CD14-positive monocyte (primary cell): ENCODE results near the gene DBNDD2. TPM values are rescaled to one million over a fixed set of nuclear protein-coding genes. Genes with fewer than 3 reads are reported as not detected.

ENCODE experiments used
- DNase-seq, 3 donors: peaks; one replicate each; pipeline ENCODE4 v3.0.0-alpha.2; 2011 to 2022
- H2AFZ ChIP-seq: 2 replicates; pipeline ENCODE4 v1.6.0; 2012; ENCODE audit warnings: mild to moderate bottlenecking, low read depth, low read length, inconsistent platforms; ENCODE audit not compliant: insufficient read depth, poor library complexity, severe bottlenecking
- H3K27ac ChIP-seq, 2 donors: 1 replicate in 1 of 2; 2 replicates in 1 of 2; pipeline ENCODE4 v1.5.1; 2012 to 2013; ENCODE audit warnings: low read length in 2 of 2, control low read depth in 1 of 2, inconsistent platforms in 1 of 2, low read depth in 1 of 2, mild to moderate bottlenecking in 1 of 2
- H3K27me3 ChIP-seq, 2 donors: one replicate each; pipeline versions ENCODE4 v1.6.0 to v1.6.1; 2011 to 2013; ENCODE audit warnings: low read length in 2 of 2; ENCODE audit not compliant: control insufficient read depth in 2 of 2, insufficient read depth in 2 of 2
- H3K36me3 ChIP-seq, 2 donors: replicated peaks in 1 of 2; 1 replicate in 1 of 2; 2 replicates in 1 of 2; pipeline versions ENCODE4 v1.5.1 to v1.6.1; 2012 to 2013; ENCODE audit warnings: low read length in 2 of 2, control low read depth in 1 of 2, inconsistent platforms in 1 of 2, mild to moderate bottlenecking in 1 of 2; ENCODE audit not compliant: insufficient read depth in 2 of 2, control insufficient read depth in 1 of 2
- H3K4me1 ChIP-seq, 2 donors: 1 replicate in 1 of 2; 2 replicates in 1 of 2; pipeline versions ENCODE4 v1.5.1 to v1.6.1; 2012 to 2013; ENCODE audit warnings: low read length in 2 of 2, control low read depth in 1 of 2, inconsistent platforms in 1 of 2, mild to moderate bottlenecking in 1 of 2, moderate library complexity in 1 of 2; ENCODE audit not compliant: insufficient read depth in 2 of 2, control insufficient read depth in 1 of 2
- H3K4me2 ChIP-seq: replicated peaks from 2 replicates; pipeline ENCODE3; 2012; ENCODE audit warnings: low read length, moderate library complexity, mild to moderate bottlenecking; ENCODE audit not compliant: poor library complexity, severe bottlenecking; ENCODE audit errors: extremely low read depth
- H3K4me3 ChIP-seq, 3 experiments: fragments of 200-600 bp in 1 of 3; sonication (generic) in 1 of 3; replicated peaks in 1 of 3; 1 replicate in 2 of 3; 2 replicates in 1 of 3; pipeline ENCODE4 v1.5.1; 2011 to 2013; ENCODE audit warnings: low read length in 3 of 3, mild to moderate bottlenecking in 3 of 3, control low read depth in 2 of 3, low read depth in 2 of 3, inconsistent platforms in 1 of 3, moderate library complexity in 1 of 3
- H3K79me2 ChIP-seq: 2 replicates; pipeline ENCODE4 v1.6.0; 2012; ENCODE audit warnings: mild to moderate bottlenecking, control low read depth, inconsistent platforms, low read length, moderate library complexity; ENCODE audit not compliant: insufficient read depth
- H3K9ac ChIP-seq: 2 replicates; pipeline ENCODE4 v1.6.0; 2017; ENCODE audit warnings: low read length, mild to moderate bottlenecking; ENCODE audit not compliant: insufficient read depth, poor library complexity, severe bottlenecking
- H3K9me3 ChIP-seq, 2 donors: replicated peaks in 1 of 2; 1 replicate in 1 of 2; 2 replicates in 1 of 2; pipeline versions ENCODE4 v1.5.1 to v1.6.1; 2012 to 2013; ENCODE audit warnings: low read length in 2 of 2, control low read depth in 1 of 2; ENCODE audit not compliant: control insufficient read depth in 1 of 2, insufficient read depth in 1 of 2
- H4K20me1 ChIP-seq: 2 replicates; pipeline ENCODE4 v1.6.0; 2012; ENCODE audit warnings: mild to moderate bottlenecking, low read length, control low read depth, moderate library complexity; ENCODE audit not compliant: insufficient read depth
- H3K27ac Mint-ChIP-seq, 7 donors: one replicate each; pipeline ENCODE4 v1.8.0; 2020; ENCODE audit warnings: mild to moderate bottlenecking in 7 of 7, mixed read lengths in 7 of 7, moderate library complexity in 6 of 7, inconsistent platforms in 2 of 7
- H3K27me3 Mint-ChIP-seq, 3 donors: one replicate each; pipeline ENCODE4 v1.8.0; 2021 to 2022; ENCODE audit warnings: low read depth in 3 of 3, mild to moderate bottlenecking in 3 of 3, mixed read lengths in 3 of 3, moderate library complexity in 3 of 3, inconsistent platforms in 1 of 3
- H3K36me3 Mint-ChIP-seq, 2 donors: one replicate each; pipeline ENCODE4 v1.8.0; 2020; ENCODE audit warnings: mixed read lengths in 2 of 2, inconsistent platforms in 1 of 2, mild to moderate bottlenecking in 1 of 2
- H3K4me1 Mint-ChIP-seq: one replicate; pipeline ENCODE4 v1.8.0; 2020; ENCODE audit warnings: mild to moderate bottlenecking, mixed read lengths
- H3K4me3 Mint-ChIP-seq, 2 donors: one replicate each; pipeline ENCODE4 v1.8.0; 2020; ENCODE audit warnings: mild to moderate bottlenecking in 2 of 2, mixed read lengths in 2 of 2, moderate library complexity in 1 of 2
- H3K9me3 Mint-ChIP-seq, 7 donors: one replicate each; pipeline ENCODE4 v1.8.0; 2020 to 2022; ENCODE audit warnings: mixed read lengths in 7 of 7, mild to moderate bottlenecking in 6 of 7, moderate library complexity in 6 of 7, inconsistent platforms in 2 of 7
- CTCF ChIP-seq: fragments of 200-600 bp; IDR thresholded peaks from one replicate; pipeline ENCODE4 v1.8.0; 2022; ENCODE audit warnings: antibody characterized with exemption, mild to moderate bottlenecking
- WGBS: methylation state at CpG from one replicate; pipeline ENCODE4 v1.1.5; 2013; ENCODE audit warnings: missing lambda C conversion rate; ENCODE audit not compliant: insufficient coverage; 5-methylcytosine and 5-hydroxymethylcytosine counted together
- intact Hi-C, 2 donors: fragments of 100-400 bp; cut with micrococcal nuclease; formaldehyde crosslinking; loops; one replicate each; pipeline versions ENCODE4 v1.15.0 to v1.15.1; 2023
- polyA plus RNA-seq, 3 donors: library from polyadenylated mRNA; depleted of rRNA in 1 of 3; unstranded in 2 of 3; stranded (reverse) in 1 of 3; fragments of 300-500 nt in 2 of 3; fragments of >200 nt in 1 of 3; fragmentation: Illumina TruSeq in 2 of 3; gene quantifications; 1 replicate in 2 of 3; 2 replicates in 1 of 3; pipeline ENCODE4 v1.2.3, GENCODE V29; 2012 to 2021

Gene DBNDD2
- polyA plus RNA-seq, 3 donors = 15.6 to 22.1 (median 21.9) TPM

- intact Hi-C loops = no loop called here
- 92% methylated on average over 6 of the region's 6 CpGs for WGBS
These were observed 7.6 kb upstream of the DBNDD2 start for GRCh38 chr20:45400346-45401031.

GRCh38 chr20:45402946-45403345, 5.1 kb upstream of the DBNDD2 start:
- Histone ChIP-seq H2AFZ (no peak overlapping the region), H3K9me3 (peaks cover 19 to 34% of the 10 kb centered on the region in 2 donors), H3K27ac (no peak overlapping the region), H3K9ac (no peak overlapping the region), H3K36me3 (no peaks in the 10 kb centered on the region), H3K79me2 (no peaks in the 10 kb centered on the region), H4K20me1 (peaks cover 2% of the 10 kb centered on the region), H3K4me1 (peaks cover 17 to 28% of the 10 kb centered on the region in 2 donors), H3K4me3 (no peak overlapping the region), H3K4me2 (no peak overlapping the region), H3K27me3 (peaks cover 23 to 34% of the 10 kb centered on the region in 2 donors)
- no CpG with 5 or more reads among the region's 1 CpG for WGBS
- H3K4me3 Mint-ChIP-seq = no peak overlapping the region
- peaks cover 29 to 45% (median 35%) of the 10 kb centered on the region in 3 donors for H3K27me3 Mint-ChIP-seq
- H3K36me3 Mint-ChIP-seq = peaks cover 0 to 15% of the 10 kb centered on the region in 2 donors
- H3K27ac Mint-ChIP-seq = no peak overlapping the region
- H3K4me1 Mint-ChIP-seq = peaks cover 18% of the 10 kb centered on the region
- no peak for TF ChIP-seq CTCF
- peaks cover 25 to 38% (median 36%) of the 10 kb centered on the region in 7 donors for H3K9me3 Mint-ChIP-seq
- intact Hi-C loops = no loop called here
- DNase-seq = no peak

More at GRCh38 chr20:45400346-45401031, 7.6 kb upstream of the DBNDD2 start:
- no peaks in the 10 kb centered on the region for H4K20me1 ChIP-seq
- H3K4me2 ChIP-seq = no peak overlapping the region
- peaks cover 5% of the 10 kb centered on the region for H3K4me1 Mint-ChIP-seq
- H2AFZ ChIP-seq = no peak overlapping the region
- no peak overlapping the region for H3K27ac ChIP-seq
- peaks cover 1 to 3% of the 10 kb centered on the region in 2 donors for H3K4me1 ChIP-seq
- no peak overlapping the region for H3K27ac Mint-ChIP-seq
- no peak overlapping the region for H3K4me3 ChIP-seq
- H3K27me3 ChIP-seq = peaks cover 14 to 15% of the 10 kb centered on the region in 2 donors
- peaks cover 0 to 9% of the 10 kb centered on the region in 2 donors for H3K36me3 Mint-ChIP-seq
- H3K36me3 ChIP-seq = no peaks in the 10 kb centered on the region
- no peak for DNase-seq
- H3K9me3 ChIP-seq = peaks cover 19 to 29% of the 10 kb centered on the region in 2 donors
- peaks cover 25 to 38% (median 36%) of the 10 kb centered on the region in 7 donors for H3K9me3 Mint-ChIP-seq
- no peak for TF ChIP-seq CTCF
- H3K4me3 Mint-ChIP-seq = no peak overlapping the region
- peaks cover 12 to 24% (median 22%) of the 10 kb centered on the region in 3 donors for H3K27me3 Mint-ChIP-seq
- no peak overlapping the region for H3K9ac ChIP-seq
- H3K79me2 ChIP-seq = no peaks in the 10 kb centered on the region
